A549 (cell line): Measurements from ENCODE around the gene VIT. TPM values are rescaled to one million over a fixed set of nuclear protein-coding genes. Genes with fewer than 3 reads are reported as not detected.

Experiments used
- ATAC-seq, 2 experiments: fragments of 200-7000 bp in 1 of 2; fragments of >200 bp in 1 of 2; cut with Nextera tagmentation in 1 of 2; cut with Tn5 transposase in 1 of 2; 3 replicates each; pipeline versions ENCODE4 v1.8.0 to v1.9.1; 2018 to 2020; ENCODE audit warnings: mild to moderate bottlenecking in 1 of 2, moderate library complexity in 1 of 2
- CTCF ChIA-PET: fragments of 300-600 bp; sonication (Branson Sonifier 250); formaldehyde crosslinking; extraction: SDS; loops from one replicate; lab custom pipeline; 2021; ENCODE audit warnings: antibody characterized with exemption, inconsistent platforms; lab: Yijun Ruan, JAX
- POLR2A ChIA-PET: fragments of 350-600 bp; formaldehyde crosslinking; extraction: SDS; loops from one replicate; lab custom pipeline; 2021; ENCODE audit warnings: antibody characterized with exemption, inconsistent platforms; lab: Yijun Ruan, JAX
- DNase-seq, 2 experiments: peaks; one replicate each; pipeline versions ENCODE4 v3.0.0 to v3.0.0-alpha.2; 2011 to 2016; ENCODE audit warnings: low read depth in 1 of 2, low spot score in 1 of 2
- FAIRE-seq: peaks from 2 replicates; lab custom pipeline; 2011; peaks lifted over from hg19 to GRCh38; lab: Jason Lieb, UNC
- H3K27ac ChIP-seq, 2 experiments: fragments of >200 bp; sonication (Bioruptor Twin); formaldehyde crosslinking; 3 replicates each; pipeline ENCODE4 v1.5.1; 2016 to 2017
- H3K4me1 ChIP-seq: fragments of >200 bp; sonication (Bioruptor Twin); formaldehyde crosslinking; 3 replicates; pipeline ENCODE4 v1.6.1; 2016
- H3K4me2 ChIP-seq: fragments of >200 bp; sonication (Bioruptor Twin); formaldehyde crosslinking; 3 replicates; pipeline ENCODE4 v1.6.1; 2016
- H3K4me3 ChIP-seq: fragments of >200 bp; sonication (Bioruptor Twin); formaldehyde crosslinking; 3 replicates; pipeline ENCODE4 v1.5.1; 2016
- H3K9me3 ChIP-seq: fragments of >200 bp; sonication (Bioruptor Twin); formaldehyde crosslinking; 3 replicates; pipeline ENCODE4 v1.6.1; 2016
- CBX2 ChIP-seq: fragments of 200-600 bp; sonication (generic); IDR thresholded peaks from 2 replicates; pipeline ENCODE4 v1.6.1; 2016; ENCODE audit warnings: low read depth, mild to moderate bottlenecking, borderline replicate concordance
- CBX8 ChIP-seq: fragments of 200-600 bp; sonication (generic); IDR thresholded peaks from 2 replicates; pipeline ENCODE4 v1.6.1; 2016
- CHD2 ChIP-seq: fragments of 150-350 bp; IDR thresholded peaks from 2 replicates; pipeline ENCODE4 v1.6.1; 2014; ENCODE audit warnings: low read length; ENCODE audit not compliant: partially characterized antibody
- CHD4 ChIP-seq: fragments of 200-600 bp; sonication (generic); IDR thresholded peaks from 2 replicates; pipeline ENCODE4 v1.6.1; 2016; ENCODE audit warnings: antibody characterized with exemption, mild to moderate bottlenecking, borderline replicate concordance
- CTCF ChIP-seq: fragments of >200 bp; sonication (Bioruptor Twin); formaldehyde crosslinking; IDR thresholded peaks from 3 replicates; pipeline ENCODE4 v1.5.1; 2016
- EHF ChIP-seq: fragments of 250-450 bp; sonication (Bioruptor Pico); IDR thresholded peaks from 2 replicates; pipeline ENCODE4 v1.5.0; 2020; ENCODE audit warnings: mild to moderate bottlenecking
- EHMT2 ChIP-seq: fragments of 200-600 bp; sonication (generic); IDR thresholded peaks from 2 replicates; pipeline ENCODE4 v1.6.1; 2016; ENCODE audit warnings: antibody characterized with exemption, low read depth, mild to moderate bottlenecking, moderate library complexity
- ELK1 ChIP-seq: fragments of 150-350 bp; IDR thresholded peaks from 2 replicates; pipeline ENCODE4 v1.6.1; 2014; ENCODE audit warnings: low read depth, mild to moderate bottlenecking, low read length
- EP300 ChIP-seq, 2 experiments: fragments of >200 bp; sonication (Bioruptor Twin); formaldehyde crosslinking; IDR thresholded peaks; 2 replicates in 1 of 2; 3 replicates in 1 of 2; pipeline ENCODE4 v1.6.1; 2016 to 2017
- FOSB ChIP-seq: fragments of 250-450 bp; sonication (Bioruptor Pico); IDR thresholded peaks from 2 replicates; pipeline ENCODE4 v1.5.0; 2020; ENCODE audit warnings: mild to moderate bottlenecking, moderate library complexity
- FOSL2 ChIP-seq, 2 experiments: fragments of 450-650 bp in 1 of 2; fragments of >200 bp in 1 of 2; sonication (Bioruptor Twin) in 1 of 2; formaldehyde crosslinking; IDR thresholded peaks; 2 replicates each; pipeline versions ENCODE4 v1.5.0 to v1.6.1; 2016 to 2020; ENCODE audit warnings: mild to moderate bottlenecking in 1 of 2, moderate library complexity in 1 of 2
- FOXS1 ChIP-seq: fragments of 250-450 bp; sonication (Bioruptor Pico); IDR thresholded peaks from 2 replicates; pipeline ENCODE4 v1.5.0; 2020; ENCODE audit warnings: mild to moderate bottlenecking, moderate library complexity
- GATA3 ChIP-seq: IDR thresholded peaks from 2 replicates; pipeline ENCODE4 v1.6.1; 2012; ENCODE audit warnings: borderline replicate concordance
- HMGXB4 ChIP-seq: fragments of 250-450 bp; sonication (Bioruptor Pico); IDR thresholded peaks from 2 replicates; pipeline ENCODE4 v1.5.0; 2021; ENCODE audit warnings: mild to moderate bottlenecking, moderate library complexity, borderline replicate concordance
- JUNB ChIP-seq: fragments of >200 bp; sonication (Bioruptor Twin); formaldehyde crosslinking; IDR thresholded peaks from 2 replicates; pipeline ENCODE4 v1.6.1; 2016
- MAZ ChIP-seq: fragments of 150-350 bp; IDR thresholded peaks from 2 replicates; pipeline ENCODE4 v1.6.1; 2014; ENCODE audit warnings: antibody characterized with exemption, low read depth, low read length, borderline replicate concordance
- NPAS2 ChIP-seq: fragments of 250-450 bp; sonication (Bioruptor Pico); IDR thresholded peaks from 2 replicates; pipeline ENCODE4 v1.8.0; 2022; ENCODE audit warnings: mild to moderate bottlenecking, moderate library complexity, borderline replicate concordance
- RARB ChIP-seq: fragments of 250-450 bp; sonication (Bioruptor Pico); IDR thresholded peaks from 2 replicates; pipeline ENCODE4 v1.8.0; 2021; ENCODE audit warnings: mild to moderate bottlenecking, moderate library complexity
- RCOR1 ChIP-seq: fragments of 150-350 bp; IDR thresholded peaks from 2 replicates; pipeline ENCODE4 v1.6.1; 2014; ENCODE audit warnings: antibody characterized with exemption, low read length, low read depth
- REST ChIP-seq: fragments of 200-600 bp; sonication (generic); IDR thresholded peaks from 2 replicates; pipeline ENCODE4 v1.6.1; 2016; ENCODE audit warnings: antibody characterized with exemption, mild to moderate bottlenecking, moderate library complexity
- RFX5 ChIP-seq: fragments of 450-650 bp; IDR thresholded peaks from 2 replicates; pipeline ENCODE4 v1.7.1; 2014; ENCODE audit warnings: antibody characterized with exemption, mild to moderate bottlenecking, moderate library complexity
- SMC3 ChIP-seq: fragments of >200 bp; sonication (Bioruptor Twin); formaldehyde crosslinking; IDR thresholded peaks from 3 replicates; pipeline ENCODE4 v1.6.1; 2018; ENCODE audit warnings: inconsistent platforms
- TFCP2L1 ChIP-seq: fragments of 250-450 bp; sonication (Bioruptor Pico); IDR thresholded peaks from 2 replicates; pipeline ENCODE4 v1.5.0; 2021; ENCODE audit warnings: mild to moderate bottlenecking
- USF2 ChIP-seq: fragments of 450-650 bp; IDR thresholded peaks from 2 replicates; pipeline ENCODE4 v1.6.1; 2014; ENCODE audit warnings: antibody characterized with exemption
- ZC3H11A ChIP-seq: fragments of 450-650 bp; IDR thresholded peaks from 2 replicates; pipeline ENCODE4 v1.6.1; 2014; ENCODE audit warnings: antibody characterized with exemption, mild to moderate bottlenecking
- ZFP36 ChIP-seq: fragments of 450-650 bp; IDR thresholded peaks from 2 replicates; pipeline ENCODE4 v1.6.1; 2014; ENCODE audit warnings: borderline replicate concordance; ENCODE audit not compliant: partially characterized antibody
- ZNF302 ChIP-seq: fragments of 250-450 bp; sonication (Bioruptor Pico); IDR thresholded peaks from 2 replicates; pipeline ENCODE4 v1.9.0; 2021; ENCODE audit warnings: inconsistent platforms, mild to moderate bottlenecking, moderate library complexity
- ZSCAN20 ChIP-seq: fragments of 250-450 bp; sonication (Bioruptor Pico); IDR thresholded peaks from 2 replicates; pipeline ENCODE4 v1.8.0; 2022; ENCODE audit warnings: mild to moderate bottlenecking, moderate library complexity
- WGBS: methylation state at CpG from one replicate; pipeline ENCODE4 v1.1.6; 2017; ENCODE audit errors: missing lambda C conversion rate; 5-methylcytosine and 5-hydroxymethylcytosine counted together
- polyA plus RNA-seq, 4 experiments: library from polyadenylated mRNA; depleted of rRNA in 3 of 4; stranded (reverse); fragments of >200 nt; fragmentation: RNase III in 1 of 4; extraction: RNeasy Plus Mini Kit Qiagen cat#74134 plus additional on column Dnase treatment in 1 of 4; gene quantifications; 2 replicates in 3 of 4; 3 replicates in 1 of 4; pipeline ENCODE4 v1.2.3, GENCODE V29; 2011 to 2017

VIT gene
- polyA plus RNA-seq, 2 of the 4 experiments (the other 2 are of a cell fraction) = not detected

- no peak overlapping the region for H3K4me3 ChIP-seq
- H3K27ac ChIP-seq = no peak overlapping the region
- H3K4me2 ChIP-seq = no peak overlapping the region
- FAIRE-seq (no peak), ATAC-seq (no peak), DNase-seq (no peak)
- H3K4me1 ChIP-seq = no peaks in the 10 kb centered on the region
- ChIA-PET CTCF (interaction anchor here (2.0 to 9.1 kb wide), 3 partner anchors 7 to 13 kb away, joined by 10 to 69 read pairs (median 41); no protein-coding TSS in a partner anchor), POLR2A (no interaction called here)
- TF ChIP-seq CBX8 (no peak), EHMT2 (no peak), CBX2 (no peak), USF2 (no peak), FOSL2 (IDR thresholded peaks at IDR 0.05) (no peak), FOSL2 (CRISPR knock-in tag; IDR thresholded peaks at IDR 0.05) (no peak), CHD2 (no peak), EP300 (IDR thresholded peaks at IDR 0.05) (no peak), FOXS1 (CRISPR knock-in tag) (no peak), MAZ (no peak), CHD4 (no peak), ELK1 (no peak), FOSB (no peak), RCOR1 (no peak)
- no peaks in the 10 kb centered on the region for H3K9me3 ChIP-seq
- 32% methylated on average over 3 of the region's 3 CpGs for WGBS
Observed at GRCh38 chr2:36771671-36772070, 75.2 kb downstream of the VIT start.

GRCh38 chr2:36773947-36774346 lies 77.4 kb downstream of the VIT start:
- H3K4me1 ChIP-seq = no peaks in the 10 kb centered on the region
- H3K9me3 ChIP-seq = no peaks in the 10 kb centered on the region
- no peak for ATAC-seq
- FAIRE-seq = no peak
- no peak overlapping the region for H3K4me2 ChIP-seq
- no peak for DNase-seq
- WGBS = 70% methylated on average over 7 of the region's 7 CpGs
- no peak overlapping the region for H3K4me3 ChIP-seq
- CTCF ChIA-PET = interaction anchor here (1.4 to 5.8 kb wide), 3 partner anchors 11 to 21 kb away, joined by 3 to 41 read pairs (median 4); no protein-coding TSS in a partner anchor
- H3K27ac ChIP-seq = no peak overlapping the region
- POLR2A ChIA-PET = no interaction called here
- TF ChIP-seq CHD2 = no peak
- TF ChIP-seq ZFP36 = no peak
- no peak for TF ChIP-seq ZC3H11A
- TF ChIP-seq USF2 = no peak
- no peak for TF ChIP-seq RARB (CRISPR knock-in tag)
- no peak for TF ChIP-seq CTCF
- no peak for TF ChIP-seq RCOR1
- no peak for TF ChIP-seq REST
- TF ChIP-seq ZSCAN20 = no peak
- no peak for TF ChIP-seq CBX8
- no peak for TF ChIP-seq EHF (CRISPR knock-in tag)
- TF ChIP-seq GATA3 = no peak
- no peak for TF ChIP-seq TFCP2L1
- TF ChIP-seq ZNF302 (CRISPR knock-in tag) = no peak
- no peak for TF ChIP-seq HMGXB4 (CRISPR knock-in tag)
- no peak for TF ChIP-seq JUNB
- TF ChIP-seq SMC3 = no peak
- TF ChIP-seq RFX5 = no peak
- TF ChIP-seq NPAS2 (CRISPR knock-in tag) = no peak
